ENCODE results near the gene CLEC5A.

- no peak for TF ChIP-seq CTCF (IDR thresholded peaks at IDR 0.05)
- no peak for TF ChIP-seq ZFX (IDR thresholded peaks at IDR 0.05; ENCODE audit: borderline replicate concordance)
These were observed 26.5 kb downstream of the CLEC5A start for GRCh38 chr7:141920281-141920680.

Measured in 22Rv1 (cell line).